ENCODE measurements around the gene CCNT1.
"Not testable (repeated sequence)": the region's sequence is repeated elsewhere in the genome, so short reads cannot be mapped to it uniquely, and the experiment has no call there.

The CCNT1 gene

DNA sequence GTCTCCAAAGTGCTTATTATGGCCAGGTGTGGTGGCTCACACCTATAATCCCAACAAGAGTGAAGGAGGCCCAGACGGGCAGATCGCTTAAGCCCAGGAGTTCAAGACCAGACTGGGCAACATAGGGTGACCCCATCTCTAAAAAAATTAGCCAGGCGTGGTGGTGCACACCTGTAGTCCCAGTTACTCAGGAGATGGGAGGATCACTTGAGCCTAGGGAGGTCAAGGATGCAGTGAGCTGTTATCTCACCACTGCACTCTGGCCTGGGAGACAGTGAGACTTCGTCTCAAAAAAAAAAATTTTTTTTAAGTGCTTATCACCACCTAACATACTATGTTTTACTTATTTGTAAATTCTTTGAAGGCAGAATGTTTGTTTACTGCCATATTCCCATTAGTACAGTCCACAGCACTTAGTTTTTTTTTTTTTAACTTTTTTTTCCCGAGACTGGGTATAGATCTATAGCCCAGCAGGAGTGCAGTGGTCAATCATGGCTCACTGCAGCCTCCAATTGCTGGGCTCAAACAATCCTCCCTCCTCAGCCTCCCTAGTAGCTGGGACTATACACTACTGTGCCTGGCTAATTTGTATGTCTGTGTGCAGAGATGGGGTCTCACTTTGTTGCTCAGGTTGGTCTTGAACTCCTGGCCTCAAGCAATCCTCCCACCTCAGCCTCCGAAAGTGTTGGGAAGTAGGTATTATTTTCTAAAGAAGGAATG is 29.7 kb downstream of the CCNT1 start:
- no peak for TF ChIP-seq JUND (IDR thresholded peaks at IDR 0.05; ENCODE audit: low read depth)
- no peak for DNase-seq (ENCODE audit: low read depth in 1 of 2, low spot score in 1 of 2)
- in situ Hi-C loops (cut with HindIII; ENCODE audit: low pct_unique_long_range_greater_than_20kb, low sequenced_read_pairs) = no loop called here

DNA sequence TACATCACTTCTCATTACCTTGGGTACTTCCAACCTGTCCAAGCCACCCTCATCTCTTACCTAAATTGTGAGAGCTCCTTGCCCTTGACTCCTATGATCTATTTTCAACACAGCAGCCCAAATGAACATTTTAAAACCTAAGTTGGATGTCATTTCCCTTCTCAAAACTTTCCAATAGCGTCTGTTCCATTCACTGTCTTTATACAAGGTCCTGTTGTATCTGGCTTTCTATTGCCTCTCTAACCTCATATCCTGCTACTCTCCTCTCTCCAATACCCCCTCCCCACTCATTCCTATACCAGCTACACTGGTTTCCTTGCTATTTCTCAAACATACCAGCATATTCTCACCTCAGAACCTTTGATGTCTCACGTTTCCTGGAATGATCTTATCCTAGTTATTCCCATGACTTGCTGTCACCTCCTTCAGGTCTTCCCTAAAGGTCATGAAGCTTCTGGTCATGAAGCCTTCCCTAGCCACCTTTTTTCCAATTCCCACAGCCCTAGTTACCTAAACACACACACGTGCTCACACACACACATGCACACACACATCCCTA is 30.4 kb downstream of the CCNT1 start:
- peak in 1 of 2 experiments; percentile 60 for DNase-seq (ENCODE audit: low read depth in 1 of 2, low spot score in 1 of 2)
- in situ Hi-C loops (cut with HindIII; ENCODE audit: low pct_unique_long_range_greater_than_20kb, low sequenced_read_pairs) = no loop called here
- no peak for TF ChIP-seq JUND (IDR thresholded peaks at IDR 0.05; ENCODE audit: low read depth)

DNA sequence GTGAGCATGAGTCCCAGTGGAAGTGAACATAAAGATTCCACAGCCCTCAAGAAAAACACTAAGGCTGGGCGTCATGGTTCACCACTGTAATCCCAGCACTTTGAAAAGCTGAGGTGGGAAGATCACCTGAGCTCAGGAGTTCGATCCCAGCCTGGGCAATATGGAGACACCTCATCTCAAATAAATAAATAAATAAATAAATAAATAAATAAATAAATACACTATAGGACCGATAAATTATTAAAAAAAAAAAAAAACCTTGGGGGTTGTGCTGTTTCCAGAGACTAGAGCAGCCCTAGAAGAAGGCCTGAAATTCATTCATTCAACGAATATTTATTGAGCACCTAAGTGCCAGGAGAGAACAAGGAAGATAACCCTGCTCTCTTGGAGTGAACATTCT is 33.0 kb downstream of the CCNT1 start:
- no peak for TF ChIP-seq JUND (IDR thresholded peaks at IDR 0.05; ENCODE audit: low read depth)
- no peak for DNase-seq (ENCODE audit: low read depth in 1 of 2, low spot score in 1 of 2)
- in situ Hi-C loops (cut with HindIII; ENCODE audit: low pct_unique_long_range_greater_than_20kb, low sequenced_read_pairs) = no loop called here

DNA sequence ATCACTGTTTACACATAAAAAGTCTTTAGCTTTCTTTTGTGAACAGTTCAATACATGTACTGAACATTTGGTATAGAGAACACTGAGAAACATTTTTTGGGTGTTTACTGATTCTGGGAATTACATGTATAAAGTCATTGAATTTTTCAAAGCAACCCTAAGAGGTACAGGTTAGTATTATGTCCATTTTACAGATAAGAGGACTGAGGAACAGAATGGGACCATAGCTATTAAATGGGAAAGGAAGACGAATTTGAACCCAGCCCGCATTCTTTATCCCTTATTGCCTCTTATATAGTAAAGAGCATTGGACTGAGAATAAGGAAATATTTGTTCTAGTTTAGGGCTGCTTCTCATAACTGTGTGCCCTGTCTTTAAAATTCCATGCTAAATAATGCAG is 33.6 kb downstream of the CCNT1 start:
- in situ Hi-C loops (cut with HindIII; ENCODE audit: low pct_unique_long_range_greater_than_20kb, low sequenced_read_pairs) = no loop called here
- no peak for TF ChIP-seq JUND (IDR thresholded peaks at IDR 0.05; ENCODE audit: low read depth)
- no peak for DNase-seq (ENCODE audit: low read depth in 1 of 2, low spot score in 1 of 2)

DNA sequence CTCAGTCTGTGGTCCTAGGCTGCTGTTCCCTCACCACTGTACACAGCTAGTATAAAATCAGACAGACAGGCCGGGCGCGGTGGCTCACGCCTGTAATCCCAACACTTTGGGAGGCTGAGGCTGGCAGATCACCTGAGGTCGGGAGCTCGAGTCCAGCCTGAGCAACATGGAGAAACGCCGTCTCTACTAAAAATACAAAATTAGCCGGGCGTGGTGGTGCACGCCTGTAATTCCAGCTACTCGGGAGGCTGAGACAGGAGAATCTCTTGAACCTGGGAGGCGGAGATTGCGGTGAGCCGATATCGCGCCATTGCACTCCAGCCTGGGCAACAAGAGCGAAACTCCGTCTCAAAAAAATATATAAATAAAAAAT is 34.0 kb downstream of the CCNT1 start:
- DNase-seq (ENCODE audit: low read depth in 1 of 2, low spot score in 1 of 2); in situ Hi-C loops (cut with HindIII; ENCODE audit: low pct_unique_long_range_greater_than_20kb, low sequenced_read_pairs): not testable (repeated sequence)

DNA sequence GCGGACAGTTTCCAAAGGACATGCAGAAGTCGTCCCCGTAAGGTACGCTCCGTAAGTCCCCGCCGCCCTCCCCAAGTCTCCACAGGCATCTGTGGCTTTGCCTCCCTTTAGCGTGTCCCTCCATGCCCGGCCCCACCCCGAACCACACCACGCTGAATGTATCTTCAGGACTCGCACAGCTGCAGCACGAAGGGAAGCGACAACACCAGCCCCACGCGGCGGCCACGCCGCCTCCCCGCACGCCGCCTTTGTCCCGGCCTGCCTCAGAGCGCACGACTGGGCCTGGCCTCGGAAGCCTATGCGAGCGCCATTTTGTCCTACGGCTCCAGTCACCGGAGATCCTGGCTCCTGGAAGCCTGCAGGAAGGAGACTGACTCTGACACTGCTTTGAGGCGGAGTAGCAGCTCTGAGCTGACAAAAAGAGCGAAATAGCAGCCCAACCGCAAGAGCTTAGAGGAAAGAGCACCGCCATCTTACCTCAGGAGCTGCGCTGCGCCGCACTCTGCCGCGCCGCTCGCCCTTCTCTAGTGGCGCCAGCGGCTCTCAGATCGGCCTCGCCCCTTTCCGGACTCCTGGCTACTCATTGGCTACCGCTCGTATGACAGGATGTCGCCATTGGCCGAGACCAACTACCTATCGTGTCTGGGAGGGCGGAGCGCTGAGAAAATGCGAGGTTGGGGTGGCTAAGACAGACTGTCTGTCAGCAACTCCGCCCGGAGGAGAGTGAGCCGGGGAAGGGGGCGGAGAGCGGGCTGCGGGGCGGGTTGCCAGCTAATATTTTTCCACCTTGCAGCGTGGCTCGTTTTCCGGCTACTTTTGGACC is 34.6 kb downstream of the CCNT1 start, which contains the start of gene KANSL2:
Gene KANSL2 (minus strand): TSS at position 529 of the 823 bp plus-strand sequence. CDS start 606 bp downstream, outside the sequence.
- DNase-seq (ENCODE audit: low read depth in 1 of 2, low spot score in 1 of 2) = peak; percentile 99 to 100
- no peak for TF ChIP-seq JUND (IDR thresholded peaks at IDR 0.05; ENCODE audit: low read depth)
- in situ Hi-C loops (cut with HindIII; ENCODE audit: low pct_unique_long_range_greater_than_20kb, low sequenced_read_pairs) = no loop called here

DNA sequence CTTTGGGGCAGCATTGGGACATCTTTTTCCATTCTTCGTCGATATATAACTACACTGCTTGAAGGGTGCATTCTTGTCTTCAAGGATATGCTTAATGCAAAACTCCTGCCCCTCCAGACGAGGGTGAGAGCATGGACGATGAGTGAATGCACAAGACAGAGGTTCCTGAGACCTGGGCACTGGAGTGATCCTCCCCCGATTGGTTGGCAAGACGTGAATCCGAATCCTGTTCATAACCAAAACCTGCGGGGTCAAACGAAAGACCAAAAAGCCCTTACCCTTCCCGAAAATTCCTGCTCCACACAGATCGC is 35.2 kb downstream of the CCNT1 start:
- no peak for TF ChIP-seq JUND (IDR thresholded peaks at IDR 0.05; ENCODE audit: low read depth)
- no peak for DNase-seq (ENCODE audit: low read depth in 1 of 2, low spot score in 1 of 2)
- in situ Hi-C loops (cut with HindIII; ENCODE audit: low pct_unique_long_range_greater_than_20kb, low sequenced_read_pairs) = no loop called here

DNA sequence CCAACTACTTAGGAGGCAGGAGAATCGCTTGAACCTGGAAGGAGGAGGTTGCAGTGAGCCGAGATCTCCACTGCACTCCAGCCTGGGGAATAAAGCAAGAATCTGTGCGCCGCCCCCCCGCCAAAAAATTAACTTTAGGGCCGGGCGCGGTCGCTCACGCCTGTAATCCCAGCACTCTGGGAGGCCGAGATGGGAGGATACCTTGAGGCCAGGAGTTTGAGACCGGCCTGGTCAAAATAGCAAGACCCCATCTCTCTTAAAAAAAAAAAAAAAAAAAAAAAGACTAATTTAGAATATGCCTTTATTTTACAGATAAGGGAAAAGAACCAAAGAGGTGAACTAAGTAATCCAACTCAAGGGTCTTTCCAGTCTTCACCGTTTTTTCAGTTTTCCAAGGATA is 35.6 kb downstream of the CCNT1 start:
- TF ChIP-seq JUND (IDR thresholded peaks at IDR 0.05; ENCODE audit: low read depth) = no peak
- in situ Hi-C loops (cut with HindIII; ENCODE audit: low pct_unique_long_range_greater_than_20kb, low sequenced_read_pairs) = no loop called here
- DNase-seq (ENCODE audit: low read depth in 1 of 2, low spot score in 1 of 2) = no peak

DNA sequence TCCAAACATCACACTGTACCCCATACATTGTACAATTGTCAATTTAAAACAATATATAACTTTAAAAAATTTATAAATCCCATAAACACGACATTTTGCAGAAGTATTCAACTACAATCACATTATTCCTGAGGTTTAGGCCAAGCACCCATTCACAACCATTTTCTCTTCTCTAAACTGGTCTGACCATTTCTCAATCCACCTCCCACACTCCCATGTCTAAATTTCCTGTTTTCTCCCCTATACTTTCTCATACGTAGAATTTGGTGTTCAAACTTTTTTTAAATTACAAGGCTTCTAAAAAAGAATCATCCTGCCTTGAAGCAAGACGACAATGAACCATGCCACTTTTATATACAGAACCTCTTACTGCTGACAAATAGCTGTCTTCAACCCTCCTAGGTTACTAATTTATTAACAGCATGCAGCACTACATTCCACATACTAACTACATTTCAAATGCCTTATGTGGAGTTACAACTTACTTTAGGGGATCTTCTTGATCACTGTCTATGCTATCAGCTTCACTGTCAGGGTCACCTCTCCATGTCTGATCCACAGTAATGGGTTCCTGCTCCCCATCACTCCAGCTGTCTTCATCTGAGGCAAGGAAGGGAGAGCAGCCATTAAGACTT is 37.8 kb downstream of the CCNT1 start:
- no peak for TF ChIP-seq JUND (IDR thresholded peaks at IDR 0.05; ENCODE audit: low read depth)
- no peak for DNase-seq (ENCODE audit: low read depth in 1 of 2, low spot score in 1 of 2)
- in situ Hi-C loops (cut with HindIII; ENCODE audit: low pct_unique_long_range_greater_than_20kb, low sequenced_read_pairs) = no loop called here

DNA sequence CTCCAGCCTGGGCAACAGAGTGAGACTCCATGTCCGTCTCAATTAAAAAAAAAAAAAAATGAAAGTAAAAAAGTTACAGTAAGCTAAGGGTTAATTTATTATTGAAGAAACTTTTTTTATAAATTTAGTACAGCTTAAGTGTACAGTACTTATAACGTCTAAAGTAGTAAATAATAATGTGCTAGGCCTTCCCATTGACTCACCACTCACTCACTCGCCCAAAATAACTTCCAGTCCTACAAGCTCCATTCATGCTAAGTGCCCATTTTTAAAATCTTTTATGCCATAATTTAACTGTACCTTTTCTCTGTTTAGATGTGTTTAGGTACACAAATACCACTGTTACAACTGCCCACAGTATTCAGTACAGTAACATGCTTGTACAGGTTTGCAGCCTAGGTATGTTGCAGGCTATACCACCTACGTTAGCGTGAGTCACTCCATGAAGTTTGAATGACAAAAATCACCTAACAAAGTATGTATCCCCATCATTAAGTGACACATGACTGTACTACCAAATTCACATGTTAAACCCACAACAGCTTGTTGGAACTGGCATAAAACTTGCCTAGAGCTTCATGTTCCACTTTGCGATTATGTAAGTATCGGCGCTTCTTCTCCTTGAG is 45.2 kb downstream of the CCNT1 start:
- no peak for TF ChIP-seq JUND (IDR thresholded peaks at IDR 0.05; ENCODE audit: low read depth)
- no peak for DNase-seq (ENCODE audit: low read depth in 1 of 2, low spot score in 1 of 2)
- in situ Hi-C loops (cut with HindIII; ENCODE audit: low pct_unique_long_range_greater_than_20kb, low sequenced_read_pairs) = no loop called here

DNA sequence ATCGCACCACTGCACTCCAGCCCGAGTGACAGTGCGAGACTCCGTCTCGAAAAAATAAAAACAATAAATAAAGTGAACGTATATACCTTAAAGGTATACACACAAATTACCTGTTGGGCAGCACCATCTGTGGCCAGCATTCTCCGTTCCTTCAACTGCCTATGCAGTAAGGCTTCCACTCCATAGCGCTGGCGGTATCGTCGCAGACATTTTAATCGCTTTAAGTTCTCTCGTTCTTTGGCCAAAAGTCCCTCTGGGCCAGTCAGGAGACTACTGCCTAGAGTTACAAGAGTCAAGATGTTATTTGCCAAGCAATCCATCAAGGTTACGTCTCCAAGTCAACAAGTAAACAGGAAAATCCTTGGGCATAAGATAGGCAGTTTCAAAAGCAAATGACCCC is 47.5 kb downstream of the CCNT1 start:
- in situ Hi-C loops (cut with HindIII; ENCODE audit: low pct_unique_long_range_greater_than_20kb, low sequenced_read_pairs) = no loop called here
- no peak for DNase-seq (ENCODE audit: low read depth in 1 of 2, low spot score in 1 of 2)
- no peak for TF ChIP-seq JUND (IDR thresholded peaks at IDR 0.05; ENCODE audit: low read depth)

DNA sequence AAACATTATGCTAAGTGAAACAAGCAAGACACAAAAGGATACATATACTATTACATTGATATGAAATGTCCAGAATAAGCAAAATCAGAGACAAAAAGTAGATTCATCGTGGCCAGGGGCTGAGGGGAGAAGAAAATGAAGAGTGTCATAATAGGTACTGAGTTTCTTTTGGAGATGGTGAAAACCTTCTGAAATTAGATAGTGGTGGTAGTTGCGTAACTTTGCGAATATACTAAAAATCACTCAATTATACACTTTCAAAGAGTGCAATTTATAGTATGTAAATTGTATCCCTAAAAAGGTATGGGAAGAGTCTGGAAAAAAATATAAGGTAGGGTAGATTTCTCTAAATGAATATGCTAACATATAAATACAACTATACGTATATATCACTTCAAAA is 56.6 kb downstream of the CCNT1 start:
- TF ChIP-seq JUND (IDR thresholded peaks at IDR 0.05; ENCODE audit: low read depth) = no peak
- DNase-seq (ENCODE audit: low read depth in 1 of 2, low spot score in 1 of 2) = no peak
- in situ Hi-C loops (cut with HindIII; ENCODE audit: low pct_unique_long_range_greater_than_20kb, low sequenced_read_pairs) = no loop called here

Measured in T47D (cell line).